ENCODE data around the gene HPSE2.

GRCh38 chr10:99115703-99116102, 119.9 kb downstream of the HPSE2 start:
- TF ChIP-seq EP300 (IDR thresholded peaks at IDR 0.05) (no peak), PHF8 (IDR thresholded peaks at IDR 0.05; ENCODE audit: borderline replicate concordance, low read depth) (no peak), ZC3H11A (IDR thresholded peaks at IDR 0.05) (no peak), CTCF (IDR thresholded peaks at IDR 0.05) (no peak), RCOR1 (IDR thresholded peaks at IDR 0.05; ENCODE audit: low read depth, low read length) (no peak), POLR2A (IDR thresholded peaks at IDR 0.05; ENCODE audit: low read length) (no peak), KDM5A (IDR thresholded peaks at IDR 0.05) (no peak), BHLHE40 (IDR thresholded peaks at IDR 0.05; ENCODE audit: low read depth, low read length) (no peak)

Data from A549 (cell line).